SK-N-SH (cell line): ENCODE results near the gene SUFU. TPM values are rescaled to one million over a fixed set of nuclear protein-coding genes. Genes with fewer than 3 reads are reported as not detected.

Experiments
- CTCF ChIA-PET: fragments of 300-600, 350-600 bp; formaldehyde crosslinking; extraction: SDS; loops from one replicate; lab custom pipeline; 2021; lab: Yijun Ruan, JAX
- POLR2A ChIA-PET: fragments of 350-600 bp; sonication (Branson Sonifier 250); formaldehyde crosslinking; extraction: SDS; loops from one replicate; lab custom pipeline; 2020; ENCODE audit warnings: antibody characterized with exemption, inconsistent platforms; lab: Yijun Ruan, JAX
- DNase-seq: peaks from one replicate; pipeline ENCODE4 v3.0.0; 2012
- H2AFZ ChIP-seq: fragments of 200-600 bp; sonication (generic); 2 replicates; pipeline ENCODE4 v1.8.1; 2016; ENCODE audit warnings: antibody characterized with exemption, mild to moderate bottlenecking, low read depth
- H3F3A ChIP-seq: fragments of 200-600 bp; sonication (generic); replicated peaks from 2 replicates; pipeline ENCODE3; 2016; ENCODE audit warnings: antibody characterized with exemption, mild to moderate bottlenecking; ENCODE audit not compliant: insufficient read depth
- H3K27ac ChIP-seq, 2 experiments: fragments of 200-500 bp in 1 of 2; fragments of 200-600 bp in 1 of 2; sonication (Bioruptor generic) in 1 of 2; sonication (generic), shearing (Covaris generic) in 1 of 2; 2 replicates each; pipeline versions ENCODE4 v1.5.1 to v1.6.1; 2014 to 2016; ENCODE audit warnings: low read depth in 2 of 2, inconsistent platforms in 1 of 2, low read length in 1 of 2, mild to moderate bottlenecking in 1 of 2, mixed read lengths in 1 of 2
- H3K27me3 ChIP-seq: fragments of 200-600 bp; sonication (generic), shearing (Covaris generic); 2 replicates; pipeline ENCODE4 v1.6.1; 2016; ENCODE audit warnings: mixed run types; ENCODE audit not compliant: insufficient read depth
- H3K36me3 ChIP-seq, 2 experiments: fragments of 200-500 bp in 1 of 2; fragments of 200-600 bp in 1 of 2; sonication (Bioruptor generic) in 1 of 2; sonication (generic) in 1 of 2; replicated peaks in 1 of 2; 2 replicates each; pipeline versions ENCODE3 to v1.5.1; 2014 to 2016; ENCODE audit warnings: low read length in 1 of 2, mild to moderate bottlenecking in 1 of 2; ENCODE audit not compliant: insufficient read depth in 2 of 2, control insufficient read depth in 1 of 2
- H3K4me1 ChIP-seq, 2 experiments: fragments of 200-500 bp in 1 of 2; fragments of 200-600 bp in 1 of 2; sonication (Bioruptor generic) in 1 of 2; sonication (generic), shearing (Covaris generic) in 1 of 2; 2 replicates each; pipeline versions ENCODE4 v1.5.1 to v1.6.1; 2014 to 2016; ENCODE audit warnings: low read depth in 1 of 2, low read length in 1 of 2, mixed run types in 1 of 2; ENCODE audit not compliant: insufficient read depth in 2 of 2, control insufficient read depth in 1 of 2
- H3K4me2 ChIP-seq: fragments of 200-600 bp; sonication (generic), shearing (Covaris generic); 2 replicates; pipeline ENCODE4 v1.6.1; 2017; ENCODE audit warnings: mixed run types
- H3K4me3 ChIP-seq, 2 experiments: fragments of 200-500 bp in 1 of 2; fragments of 200-600 bp in 1 of 2; sonication (Bioruptor generic) in 1 of 2; sonication (generic), shearing (Covaris generic) in 1 of 2; 2 replicates each; pipeline versions ENCODE4 v1.5.1 to v1.8.1; 2014 to 2016; ENCODE audit warnings: low read depth in 2 of 2, inconsistent platforms in 1 of 2, low read length in 1 of 2, mild to moderate bottlenecking in 1 of 2, mixed read lengths in 1 of 2, moderate library complexity in 1 of 2
- H3K79me2 ChIP-seq: fragments of 200-600 bp; sonication (generic); 2 replicates; pipeline ENCODE4 v1.8.1; 2017; ENCODE audit warnings: mild to moderate bottlenecking; ENCODE audit not compliant: insufficient read depth
- H3K9ac ChIP-seq: fragments of 200-600 bp; sonication (generic); 2 replicates; pipeline ENCODE4 v1.6.1; 2017; ENCODE audit warnings: mixed run types
- H3K9me2 ChIP-seq: fragments of 200-600 bp; sonication (generic); 2 replicates; pipeline ENCODE4 v1.6.1; 2017; ENCODE audit warnings: mixed run types
- H3K9me3 ChIP-seq: fragments of 200-600 bp; sonication (generic); 2 replicates; pipeline ENCODE4 v1.6.1; 2017; ENCODE audit warnings: mixed run types, mild to moderate bottlenecking, moderate library complexity
- H4K20me1 ChIP-seq: fragments of 200-600 bp; sonication (generic); 2 replicates; pipeline ENCODE4 v1.6.1; 2017; ENCODE audit warnings: mild to moderate bottlenecking, mixed run types; ENCODE audit not compliant: insufficient read depth
- EP300 ChIP-seq, 2 experiments: IDR thresholded peaks; 2 replicates each; pipeline versions ENCODE4 v1.4.0 to v1.6.1; 2012; ENCODE audit warnings: borderline replicate concordance in 1 of 2, low read depth in 1 of 2, low read length in 1 of 2
- FOSL2 ChIP-seq: IDR thresholded peaks from 2 replicates; pipeline ENCODE4 v1.4.0; 2012; ENCODE audit warnings: low read depth, mild to moderate bottlenecking, moderate library complexity, borderline replicate concordance
- FOXM1 ChIP-seq: IDR thresholded peaks from 2 replicates; pipeline ENCODE4 v1.4.0; 2012; ENCODE audit warnings: low read depth, mild to moderate bottlenecking
- GABPA ChIP-seq: IDR thresholded peaks from 2 replicates; pipeline ENCODE4 v1.4.0; 2012; ENCODE audit warnings: low read depth, mild to moderate bottlenecking
- JUND ChIP-seq: IDR thresholded peaks from 2 replicates; pipeline ENCODE4 v1.4.0; 2012
- MAX ChIP-seq: IDR thresholded peaks from 2 replicates; pipeline ENCODE4 v1.4.0; 2012; ENCODE audit warnings: low read depth
- MEF2A ChIP-seq: IDR thresholded peaks from 2 replicates; pipeline ENCODE4 v1.4.0; 2012; ENCODE audit warnings: low read depth, borderline replicate concordance
- MXI1 ChIP-seq: IDR thresholded peaks from 2 replicates; pipeline ENCODE4 v1.6.1; 2012; ENCODE audit warnings: mild to moderate bottlenecking, low read depth, low read length, improper control_type of control experiment
- NFIC ChIP-seq: IDR thresholded peaks from 2 replicates; pipeline ENCODE4 v1.4.0; 2012; ENCODE audit warnings: borderline replicate concordance
- PBX3 ChIP-seq: IDR thresholded peaks from 2 replicates; pipeline ENCODE4; 2012
- TAF1 ChIP-seq: IDR thresholded peaks from 2 replicates; pipeline ENCODE4 v1.6.1; 2012; ENCODE audit warnings: low read depth, mild to moderate bottlenecking, low read length, moderate library complexity, borderline replicate concordance
- TCF12 ChIP-seq: IDR thresholded peaks from 2 replicates; pipeline ENCODE4 v1.4.0; 2012
- TEAD4 ChIP-seq: IDR thresholded peaks from 2 replicates; pipeline ENCODE4 v1.4.0; 2012; ENCODE audit warnings: mild to moderate bottlenecking, borderline replicate concordance; ENCODE audit not compliant: insufficient read depth
- WGBS: methylation state at CpG from one replicate; pipeline ENCODE4 v1.1.6; 2017; ENCODE audit warnings: low lambda C conversion rate; 5-methylcytosine and 5-hydroxymethylcytosine counted together
- polyA plus RNA-seq, 3 experiments: library from polyadenylated mRNA; depleted of rRNA; stranded (reverse); fragments of >200 nt; gene quantifications; 2 replicates each; pipeline ENCODE4 v1.2.3, GENCODE V29; 2012

The SUFU gene
- polyA plus RNA-seq, 1 of the 3 experiments (the other 2 are of a cell fraction): 5.7 TPM

- H3K4me2 ChIP-seq: peak overlapping the region; percentile 96
- DNase-seq: peak; percentile 66
- ChIA-PET CTCF (interaction anchor here (0.7 to 4.7 kb wide), 14 partner anchors 8 to 143 kb away, joined by 3 to 56 read pairs (median 13); partner anchors contain the start of genes ACTR1A, ARL3, SFXN2 and SUFU), POLR2A (interaction anchor here (0.5 to 3.5 kb wide), 7 partner anchors 10 to 884 kb away, joined by 3 to 33 read pairs (median 12); partner anchors contain the start of genes ARL3, SFXN2 and WBP1L)
- H3K36me3 ChIP-seq: peaks cover under 1 to 4% of the 10 kb centered on the region in 2 experiments
- H3K27ac ChIP-seq: peak overlapping the region; percentile 92 to 93
- H3K4me1 ChIP-seq: peaks cover 28 to 52% of the 10 kb centered on the region in 2 experiments
- H3K79me2 ChIP-seq: peaks cover 81% of the 10 kb centered on the region
- 0% methylated on average over 13 of the region's 29 CpGs for WGBS
- H3K27me3 ChIP-seq: no peaks in the 10 kb centered on the region
- H3F3A ChIP-seq: peaks cover 26% of the 10 kb centered on the region
- peak overlapping the region; percentile 99 for H3K9ac ChIP-seq
- no peak overlapping the region for H2AFZ ChIP-seq
- H3K9me2 ChIP-seq: no peaks in the 10 kb centered on the region
- H3K4me3 ChIP-seq: peak overlapping the region; percentile 56 to 99
- peaks cover 59% of the 10 kb centered on the region for H4K20me1 ChIP-seq
- no peaks in the 10 kb centered on the region for H3K9me3 ChIP-seq
- TF ChIP-seq FOXM1: no peak
- TF ChIP-seq MAX: peak; percentile 23; the same call in 1 of the 2 replicates
- 0 out of 2 replicates have a peak, but pooled peaks have one; percentile 0 for TF ChIP-seq MXI1
- TF ChIP-seq TCF12: peak; percentile 50; the same call in 1 of the 2 replicates
- no peak for TF ChIP-seq TEAD4
- TF ChIP-seq TAF1: peak; percentile 38; the same call in 1 of the 2 replicates
- 0 out of 2 replicates have a peak, but pooled peaks have one; percentile 3 for TF ChIP-seq PBX3
- no peak for TF ChIP-seq MEF2A
- peak; percentile 34; the same call in 1 of the 2 replicates for TF ChIP-seq NFIC
- peak; percentile 47 for TF ChIP-seq GABPA
- peak; percentile 77 for TF ChIP-seq JUND
- peak in 1 of 2 experiments; percentile 31; a peak in 1 of 4 replicates for TF ChIP-seq EP300 (IDR thresholded peaks at IDR 0.05; ENCODE audit: borderline replicate concordance in 1 of 2, low read depth in 1 of 2, low read length in 1 of 2)
- TF ChIP-seq FOSL2: peak; percentile 83; the same call in 1 of the 2 replicates
These were observed 142.2 kb downstream of the SUFU start for GRCh38 chr10:102645741-102646609.
